Common myeloid progenitor, CD34-positive (primary cell): ENCODE data around the gene PLA2G15.

Experiments used
- CTCF ChIA-PET: fragments of 350-600 bp; sonication (Branson Sonifier 250); formaldehyde crosslinking; loops from one replicate; lab custom pipeline; 2021; ENCODE audit warnings: antibody characterized with exemption; lab: Charles Lee
- POLR2A ChIA-PET: fragments of 350-600 bp; sonication (Branson Sonifier 250); formaldehyde crosslinking; loops from one replicate; lab custom pipeline; 2021; ENCODE audit warnings: antibody characterized with exemption; lab: Charles Lee
- DNase-seq, 3 donors: peaks; one replicate each; pipeline versions ENCODE4 v3.0.0 to v3.0.0-alpha.2; 2013
- H3K27ac ChIP-seq, 2 experiments: 1 replicate in 1 of 2; 2 replicates in 1 of 2; pipeline ENCODE4 v1.7.0; 2013; ENCODE audit warnings: inconsistent platforms in 2 of 2, low read length in 2 of 2, mild to moderate bottlenecking in 2 of 2, low read depth in 1 of 2, moderate library complexity in 1 of 2; ENCODE audit not compliant: severe bottlenecking in 2 of 2, insufficient read depth in 1 of 2, poor library complexity in 1 of 2
- H3K27me3 ChIP-seq, 5 experiments: replicated peaks in 2 of 5; 1 replicate in 3 of 5; 2 replicates in 2 of 5; pipeline versions ENCODE4 v1.6.1 to v1.7.0; 2013; ENCODE audit warnings: low read length in 4 of 5, mild to moderate bottlenecking in 2 of 5, moderate library complexity in 2 of 5, inconsistent platforms in 1 of 5; ENCODE audit not compliant: insufficient read depth in 5 of 5, control insufficient read depth in 4 of 5
- H3K36me3 ChIP-seq, 4 experiments: 1 replicate in 2 of 4; 2 replicates in 2 of 4; pipeline versions ENCODE4 v1.6.1 to v1.7.0; 2013; ENCODE audit warnings: low read length in 3 of 4, control low read depth in 1 of 4, mild to moderate bottlenecking in 1 of 4; ENCODE audit not compliant: control insufficient read depth in 4 of 4, insufficient read depth in 4 of 4
- H3K4me1 ChIP-seq, 4 experiments: 1 replicate in 3 of 4; 2 replicates in 1 of 4; pipeline versions ENCODE4 v1.6.1 to v1.7.1; 2013; ENCODE audit warnings: low read length in 3 of 4, mild to moderate bottlenecking in 3 of 4, control low read depth in 1 of 4, inconsistent platforms in 1 of 4, moderate library complexity in 1 of 4; ENCODE audit not compliant: control insufficient read depth in 4 of 4, insufficient read depth in 4 of 4; ENCODE audit errors: control extremely low read depth in 1 of 4
- H3K4me3 ChIP-seq, 7 experiments: 1 replicate in 4 of 7; 2 replicates in 3 of 7; pipeline versions ENCODE4 v1.5.1 to v1.7.0; 2013; ENCODE audit warnings: mild to moderate bottlenecking in 7 of 7, low read length in 6 of 7, moderate library complexity in 6 of 7, inconsistent platforms in 2 of 7, low read depth in 2 of 7, control low read depth in 1 of 7; ENCODE audit not compliant: insufficient read depth in 4 of 7, control insufficient read depth in 1 of 7; ENCODE audit errors: extremely low read depth in 1 of 7
- H3K9me3 ChIP-seq, 5 experiments: 1 replicate in 4 of 5; 2 replicates in 1 of 5; pipeline versions ENCODE4 v1.6.1 to v1.7.1; 2013; ENCODE audit warnings: low read length in 4 of 5, mild to moderate bottlenecking in 2 of 5, inconsistent platforms in 1 of 5, low read depth in 1 of 5, moderate library complexity in 1 of 5; ENCODE audit not compliant: control insufficient read depth in 4 of 5, insufficient read depth in 2 of 5; ENCODE audit errors: control extremely low read depth in 1 of 5
- WGBS: methylation state at CpG from one replicate; pipeline ENCODE4 v1.1.5; 2013; ENCODE audit not compliant: insufficient coverage; 5-methylcytosine and 5-hydroxymethylcytosine counted together

The PLA2G15 gene

GRCh38 chr16:68247932-68248331 is 2.8 kb downstream of the PLA2G15 start:
- Histone ChIP-seq H3K27me3 (no peaks in the 10 kb centered on the region), H3K27ac (no peak overlapping the region), H3K4me1 (peaks cover 4 to 39% (median 34%) of the 10 kb centered on the region in 4 experiments), H3K4me3 (no peak overlapping the region), H3K36me3 (peaks cover 0 to 31% (median 10%) of the 10 kb centered on the region in 4 experiments), H3K9me3 (no peaks in the 10 kb centered on the region)
- DNase-seq: no peak
- ChIA-PET POLR2A (no interaction called here), CTCF (interaction anchor here (0.7 to 2.7 kb wide), 6 partner anchors 10 to 81 kb away, joined by 3 to 11 read pairs (median 3); partner anchors contain the start of gene SLC7A6)
- WGBS: 95% methylated on average over 2 of the region's 4 CpGs

- ChIA-PET CTCF (interaction anchor here (0.9 to 2.7 kb wide), 6 partner anchors 9 to 79 kb away, joined by 3 to 11 read pairs (median 4); partner anchors contain the start of genes PRMT7, SLC7A6 and SLC7A6OS), POLR2A (no interaction called here)
- WGBS: 100% methylated on average over 4 of the region's 4 CpGs
- H3K4me1 ChIP-seq: peaks cover 4 to 35% (median 30%) of the 10 kb centered on the region in 4 experiments
- no peak overlapping the region for H3K4me3 ChIP-seq
- no peak overlapping the region for H3K27ac ChIP-seq
- DNase-seq: no peak
- H3K36me3 ChIP-seq: peaks cover 0 to 41% (median 14%) of the 10 kb centered on the region in 4 experiments
- no peaks in the 10 kb centered on the region for H3K9me3 ChIP-seq
- H3K27me3 ChIP-seq: no peaks in the 10 kb centered on the region
Observed at GRCh38 chr16:68249371-68249770, 4.2 kb downstream of the PLA2G15 start.

GRCh38 chr16:68250951-68251350 is 5.8 kb downstream of the PLA2G15 start:
- H3K4me1 ChIP-seq: peaks cover 0 to 22% (median 21%) of the 10 kb centered on the region in 4 experiments
- H3K4me3 ChIP-seq: no peak overlapping the region
- no peaks in the 10 kb centered on the region for H3K9me3 ChIP-seq
- H3K36me3 ChIP-seq: peaks cover 3 to 55% (median 23%) of the 10 kb centered on the region in 4 experiments
- no peak overlapping the region for H3K27ac ChIP-seq
- no peaks in the 10 kb centered on the region for H3K27me3 ChIP-seq
- no peak for DNase-seq
- ChIA-PET CTCF (interaction anchor here (0.9 to 3.8 kb wide), 3 partner anchors 10 to 177 kb away, joined by 3 to 18 read pairs (median 3); no protein-coding TSS in a partner anchor), POLR2A (no interaction called here)
- WGBS: 100% methylated on average over 6 of the region's 6 CpGs

- 94% methylated on average over 2 of the region's 5 CpGs for WGBS
Observed at GRCh38 chr16:68251832-68252231, 6.7 kb downstream of the PLA2G15 start.

GRCh38 chr16:68252383-68252782 is 7.2 kb downstream of the PLA2G15 start:
- ChIA-PET POLR2A (no interaction called here), CTCF (interaction anchor here (1.4 to 3.8 kb wide), 3 partner anchors 9 to 77 kb away, joined by 4 to 18 read pairs (median 9); no protein-coding TSS in a partner anchor)
- Histone ChIP-seq H3K27me3 (no peaks in the 10 kb centered on the region), H3K4me3 (no peak overlapping the region), H3K4me1 (peaks cover 0 to 17% (median 17%) of the 10 kb centered on the region in 4 experiments), H3K36me3 (peaks cover 3 to 57% (median 25%) of the 10 kb centered on the region in 4 experiments), H3K9me3 (no peaks in the 10 kb centered on the region), H3K27ac (no peak overlapping the region)
- 93% methylated on average over 3 of the region's 5 CpGs for WGBS
- DNase-seq: no peak

More at GRCh38 chr16:68251832-68252231, 6.7 kb downstream of the PLA2G15 start:
- Histone ChIP-seq H3K27me3 (no peaks in the 10 kb centered on the region), H3K4me1 (peaks cover 0 to 17% (median 17%) of the 10 kb centered on the region in 4 experiments), H3K27ac (no peak overlapping the region), H3K36me3 (peaks cover 3 to 57% (median 25%) of the 10 kb centered on the region in 4 experiments), H3K9me3 (no peaks in the 10 kb centered on the region), H3K4me3 (no peak overlapping the region)
- ChIA-PET CTCF (interaction anchor here (0.9 to 3.8 kb wide), 5 partner anchors 9 to 178 kb away, joined by 3 to 18 read pairs (median 4); no protein-coding TSS in a partner anchor), POLR2A (no interaction called here)
- DNase-seq: no peak

GRCh38 chr16:68253721-68254120 is 8.5 kb downstream of the PLA2G15 start:
- ChIA-PET CTCF (interaction anchor here (0.6 to 3.8 kb wide), 5 partner anchors 7 to 81 kb away, joined by 3 to 18 read pairs (median 5); partner anchors contain the start of genes PRMT7 and SLC7A6OS), POLR2A (no interaction called here)
- Histone ChIP-seq H3K9me3 (no peaks in the 10 kb centered on the region), H3K4me3 (no peak overlapping the region), H3K27ac (no peak overlapping the region), H3K36me3 (peaks cover 3 to 55% (median 25%) of the 10 kb centered on the region in 4 experiments), H3K4me1 (peaks cover 0 to 24% (median 23%) of the 10 kb centered on the region in 4 experiments), H3K27me3 (no peaks in the 10 kb centered on the region)
- WGBS: 100% methylated on average over 1 of the region's 4 CpGs
- DNase-seq: no peak

- H3K27ac ChIP-seq: no peak overlapping the region
- WGBS: 93% methylated on average over 18 of the region's 18 CpGs
- H3K9me3 ChIP-seq: no peaks in the 10 kb centered on the region
- no peaks in the 10 kb centered on the region for H3K27me3 ChIP-seq
- H3K4me3 ChIP-seq: no peak overlapping the region
- DNase-seq: no peak
- H3K4me1 ChIP-seq: peaks cover 0 to 34% (median 33%) of the 10 kb centered on the region in 4 experiments
- POLR2A ChIA-PET: no interaction called here
- peaks cover 7 to 59% (median 38%) of the 10 kb centered on the region in 4 experiments for H3K36me3 ChIP-seq
- CTCF ChIA-PET: interaction anchor here (0.7 to 2.3 kb wide), 3 partner anchors 8 to 81 kb away, joined by 3 to 6 read pairs (median 3); partner anchors contain the start of genes PRMT7, SLC7A6 and SLC7A6OS
Observed at GRCh38 chr16:68255712-68256111, 10.5 kb downstream of the PLA2G15 start.
